ENCODE measurements around the gene FIBP.
A peak's percentile ranks its signal among the peaks of the same experiment; 100 is the strongest.
"Not testable (repeated sequence)": the region's sequence is repeated elsewhere in the genome, so short reads cannot be mapped to it uniquely, and the experiment has no call there.

The FIBP gene

GRCh38 chr11:65857853-65858680, 30.2 kb downstream of the FIBP start, which contains the start of gene CFL1:
Gene CFL1, minus strand, starts transcription at chr11:65858180. Its CDS starts 81 bp downstream, at chr11:65858099.
- DNase-seq = peak; percentile 97

- no peak for DNase-seq
Measured at GRCh38 chr11:65857500-65857852, 30.8 kb downstream of the FIBP start.

GRCh38 chr11:65856689-65857499, 31.4 kb downstream of the FIBP start:
- DNase-seq = peak; percentile 84

- peak; percentile 3 for DNase-seq
Measured at GRCh38 chr11:65855927-65856363, 32.3 kb downstream of the FIBP start.

GRCh38 chr11:65854852-65855837, 33.1 kb downstream of the FIBP start:
- peak; percentile 3 for DNase-seq

GRCh38 chr11:65854161-65854592, 34.1 kb downstream of the FIBP start:
- DNase-seq = no peak

GRCh38 chr11:65853246-65853979, 34.9 kb downstream of the FIBP start:
- DNase-seq = peak; percentile 3

- DNase-seq = no peak
Measured at GRCh38 chr11:65852508-65853245, 35.6 kb downstream of the FIBP start.

GRCh38 chr11:65851811-65852507, 36.3 kb downstream of the FIBP start:
- DNase-seq = no peak

GRCh38 chr11:65851083-65851579, 37.1 kb downstream of the FIBP start:
- no peak for DNase-seq

- DNase-seq = no peak
Measured at GRCh38 chr11:65850217-65851082, 37.8 kb downstream of the FIBP start.

GRCh38 chr11:65849771-65850216, 38.5 kb downstream of the FIBP start:
- DNase-seq = no peak

- DNase-seq = no peak
Measured at GRCh38 chr11:65849366-65849765, 38.9 kb downstream of the FIBP start.

- DNase-seq = not testable (repeated sequence)
Measured at GRCh38 chr11:65848693-65849092, 39.6 kb downstream of the FIBP start.

GRCh38 chr11:65847746-65848145, 40.5 kb downstream of the FIBP start:
- DNase-seq = no peak

- DNase-seq = no peak
Measured at GRCh38 chr11:65844231-65844872, 43.9 kb downstream of the FIBP start.

GRCh38 chr11:65843811-65844210, 44.5 kb downstream of the FIBP start:
- DNase-seq = no peak

- no peak for DNase-seq
Measured at GRCh38 chr11:65842144-65842543, 46.1 kb downstream of the FIBP start.

- DNase-seq = no peak
Measured at GRCh38 chr11:65834202-65834601, 54.1 kb downstream of the FIBP start.

Data from stimulated activated CD4-positive, alpha-beta T cell treated with anti-CD3 and anti-CD28 coated beads, Interleukin-4, amount 100 ng/mL, for 24 hours (primary cell).